Smooth muscle cell (in vitro differentiated cells): ENCODE measurements around the gene DNAJC3. TPM values are rescaled to one million over a fixed set of nuclear protein-coding genes. Genes with fewer than 3 reads are reported as not detected.
"Not testable (repeated sequence)": the region's sequence is repeated elsewhere in the genome, so short reads cannot be mapped to it uniquely, and the experiment has no call there.

Experiments
- DNase-seq: peaks from one replicate; lab custom pipeline; 2025; ENCODE audit not compliant: unreplicated experiment; lab: John Stamatoyannopoulos, UW
- H2AFZ ChIP-seq: fragments of 200-600 bp; sonication (generic); 2 replicates; pipeline ENCODE4 v1.6.0; 2016; ENCODE audit warnings: antibody characterized with exemption, low read depth, mild to moderate bottlenecking
- H3F3A ChIP-seq: fragments of 200-600 bp; sonication (generic); 2 replicates; pipeline ENCODE4 v1.6.0; 2017; ENCODE audit warnings: antibody characterized with exemption, low read depth
- H3K27ac ChIP-seq: fragments of 200-600 bp; sonication (generic); 2 replicates; pipeline ENCODE4 v1.5.1; 2016; ENCODE audit warnings: low read depth, mild to moderate bottlenecking
- H3K27me3 ChIP-seq: fragments of 200-600 bp; sonication (generic); 2 replicates; pipeline ENCODE4 v1.6.1; 2016; ENCODE audit warnings: low read depth, mild to moderate bottlenecking
- H3K36me3 ChIP-seq: fragments of 200-600 bp; sonication (generic); 2 replicates; pipeline ENCODE4 v1.5.1; 2016; ENCODE audit warnings: low read depth
- H3K4me1 ChIP-seq: fragments of 200-600 bp; sonication (generic); 2 replicates; pipeline ENCODE4 v1.5.1; 2016; ENCODE audit warnings: low read depth
- H3K4me2 ChIP-seq: fragments of 200-600 bp; sonication (generic); 2 replicates; pipeline ENCODE4 v1.6.0; 2016; ENCODE audit warnings: mild to moderate bottlenecking
- H3K4me3 ChIP-seq: fragments of 200-600 bp; sonication (generic); 2 replicates; pipeline ENCODE4 v1.5.1; 2016; ENCODE audit warnings: mild to moderate bottlenecking
- H3K79me2 ChIP-seq: fragments of 200-600 bp; sonication (generic); 2 replicates; pipeline ENCODE4 v1.6.0; 2016; ENCODE audit warnings: low read depth, mild to moderate bottlenecking
- H3K9ac ChIP-seq: fragments of 200-600 bp; sonication (generic); 2 replicates; pipeline ENCODE4 v1.6.0; 2016; ENCODE audit warnings: low read depth
- H3K9me3 ChIP-seq: fragments of 200-600 bp; sonication (generic); replicated peaks from 2 replicates; pipeline ENCODE4 v1.5.1; 2016; ENCODE audit warnings: low read depth
- H4K20me1 ChIP-seq: fragments of 200-600 bp; sonication (generic); 2 replicates; pipeline ENCODE4 v1.6.0; 2016; ENCODE audit warnings: low read depth
- CTCF ChIP-seq: fragments of 200-600 bp; sonication (generic); IDR thresholded peaks from 2 replicates; pipeline ENCODE4 v1.5.1; 2017; ENCODE audit warnings: borderline replicate concordance, mild to moderate bottlenecking, antibody characterized with exemption; ENCODE audit not compliant: insufficient read depth, poor library complexity, severe bottlenecking
- WGBS: methylation state at CpG from one replicate; pipeline ENCODE4 v1.1.7; 2016; ENCODE audit warnings: low lambda C conversion rate; 5-methylcytosine and 5-hydroxymethylcytosine counted together
- polyA plus RNA-seq: library from polyadenylated mRNA; unstranded; fragments of >200 nt; fragmentation: Nextera tagmentation; extraction: Ambion mirVana; gene quantifications from 2 replicates; pipeline ENCODE4 v1.2.1, GENCODE V29; 2016
- total RNA-seq: library from RNA; depleted of rRNA; stranded (reverse); fragments of >200 nt; gene quantifications from 2 replicates; pipeline ENCODE4 v1.2.3, GENCODE V29; 2014

DNAJC3 gene
- total and polyA plus RNA-seq, 2 experiments from 2014 or later, result 15.7 to 47.8 TPM

DNA sequence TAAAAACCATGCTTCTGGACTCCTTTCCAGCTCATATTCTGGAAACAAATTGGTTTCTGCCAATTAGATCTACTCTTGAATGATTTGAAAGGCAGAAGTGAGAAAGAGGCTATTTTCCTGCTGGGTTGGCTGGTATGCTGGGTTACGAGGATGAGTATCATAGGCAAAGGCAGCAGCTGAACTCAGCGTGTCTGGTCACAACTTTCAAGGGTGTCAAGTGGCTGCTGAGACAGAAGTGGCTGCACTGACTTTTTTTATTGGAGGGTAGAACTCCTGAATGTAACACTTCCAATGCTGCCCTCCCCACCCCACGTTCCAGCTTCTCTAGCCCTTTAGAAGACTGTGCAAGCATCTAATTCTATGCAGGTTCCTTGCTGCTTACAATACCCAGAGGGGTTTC is 24.1 kb upstream of the DNAJC3 start:
- no peaks in the 10 kb centered on the region for H3K36me3 ChIP-seq
- 57% methylated on average over 3 of the region's 3 CpGs for WGBS
- H3K27me3 ChIP-seq, result no peaks in the 10 kb centered on the region
- DNase-seq, result no peak
- no peaks in the 10 kb centered on the region for H3K9me3 ChIP-seq
- no peaks in the 10 kb centered on the region for H3F3A ChIP-seq
- no peak overlapping the region for H3K27ac ChIP-seq
- no peak overlapping the region for H3K4me3 ChIP-seq
- H4K20me1 ChIP-seq, result no peaks in the 10 kb centered on the region
- H2AFZ ChIP-seq, result no peak overlapping the region
- no peaks in the 10 kb centered on the region for H3K79me2 ChIP-seq
- H3K9ac ChIP-seq, result no peak overlapping the region
- no peak overlapping the region for H3K4me2 ChIP-seq
- no peak for TF ChIP-seq CTCF
- H3K4me1 ChIP-seq, result no peaks in the 10 kb centered on the region

- no peak for TF ChIP-seq CTCF
- WGBS, result 56% methylated on average over 3 of the region's 3 CpGs
Observed at GRCh38 chr13:95656386-95657015, 20.4 kb upstream of the DNAJC3 start.

GRCh38 chr13:95659500-95659899 is 17.4 kb upstream of the DNAJC3 start:
- Histone ChIP-seq H3K27ac (no peak overlapping the region), H3K9ac (no peak overlapping the region), H2AFZ (no peak overlapping the region), H3K4me1 (no peaks in the 10 kb centered on the region), H3K27me3 (no peaks in the 10 kb centered on the region), H3K36me3 (no peaks in the 10 kb centered on the region), H3K79me2 (no peaks in the 10 kb centered on the region), H3F3A (no peaks in the 10 kb centered on the region), H4K20me1 (no peaks in the 10 kb centered on the region), H3K4me2 (no peak overlapping the region), H3K9me3 (no peaks in the 10 kb centered on the region), H3K4me3 (no peak overlapping the region)
- no peak for TF ChIP-seq CTCF
- no peak for DNase-seq

More at GRCh38 chr13:95656386-95657015, 20.4 kb upstream of the DNAJC3 start:
- no peaks in the 10 kb centered on the region for H3K36me3 ChIP-seq
- H2AFZ ChIP-seq, result no peak overlapping the region
- H3K79me2 ChIP-seq, result no peaks in the 10 kb centered on the region
- no peaks in the 10 kb centered on the region for H3K4me1 ChIP-seq
- H3F3A ChIP-seq, result no peaks in the 10 kb centered on the region
- no peak overlapping the region for H3K4me2 ChIP-seq
- H3K4me3 ChIP-seq, result no peak overlapping the region
- H3K9me3 ChIP-seq, result no peaks in the 10 kb centered on the region
- no peaks in the 10 kb centered on the region for H3K27me3 ChIP-seq
- H4K20me1 ChIP-seq, result no peaks in the 10 kb centered on the region
- H3K27ac ChIP-seq, result no peak overlapping the region
- H3K9ac ChIP-seq, result no peak overlapping the region
- no peak for DNase-seq

DNA sequence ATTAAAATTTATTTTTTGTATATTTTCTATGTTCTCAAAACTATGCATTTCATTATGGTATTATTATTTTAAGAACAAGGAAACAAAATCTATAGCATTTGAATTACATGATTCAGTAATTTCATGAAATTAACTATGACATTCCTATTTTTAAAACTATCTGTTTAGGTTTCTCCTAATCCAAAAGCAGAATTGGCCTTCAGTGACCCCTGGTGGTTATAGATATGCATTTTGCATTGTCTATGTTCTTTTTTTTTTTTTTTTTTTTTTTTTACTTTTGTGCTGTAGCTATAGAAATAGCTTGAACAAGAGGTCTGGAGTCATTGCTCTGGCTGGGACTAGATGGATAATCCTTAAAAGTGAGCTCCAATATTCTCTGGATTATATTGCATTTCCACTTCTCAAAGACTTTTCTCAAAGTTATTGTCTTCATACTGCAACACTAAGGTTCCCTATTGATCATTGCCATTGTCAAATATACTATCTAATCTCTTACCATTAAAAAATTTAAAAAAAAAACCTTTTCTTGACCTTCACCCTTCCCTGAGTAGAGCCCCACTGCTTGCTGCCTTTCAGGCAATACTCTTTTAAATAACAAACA is 15.9 kb upstream of the DNAJC3 start:
- no peak for DNase-seq
- H2AFZ ChIP-seq, result no peak overlapping the region
- no peaks in the 10 kb centered on the region for H3K4me1 ChIP-seq
- H3K9me3 ChIP-seq, result peaks cover 8% of the 10 kb centered on the region
- no peak overlapping the region for H3K27ac ChIP-seq
- no peak overlapping the region for H3K9ac ChIP-seq
- H3K79me2 ChIP-seq, result no peaks in the 10 kb centered on the region
- H4K20me1 ChIP-seq, result no peaks in the 10 kb centered on the region
- H3K4me2 ChIP-seq, result no peak overlapping the region
- no peak overlapping the region for H3K4me3 ChIP-seq
- TF ChIP-seq CTCF, result peak; percentile 49
- no peaks in the 10 kb centered on the region for H3K27me3 ChIP-seq
- H3F3A ChIP-seq, result no peaks in the 10 kb centered on the region
- H3K36me3 ChIP-seq, result no peaks in the 10 kb centered on the region

- not testable (repeated sequence) for H3K9ac ChIP-seq, H2AFZ ChIP-seq, DNase-seq, H3K4me1 ChIP-seq, H3K4me3 ChIP-seq, H3K36me3 ChIP-seq, H3K79me2 ChIP-seq, H4K20me1 ChIP-seq, H3K4me2 ChIP-seq, H3K27me3 ChIP-seq, H3K27ac ChIP-seq, H3F3A ChIP-seq
- H3K9me3 ChIP-seq, result peaks cover 21% of the 10 kb centered on the region
Observed at GRCh38 chr13:95667235-95667634, 9.7 kb upstream of the DNAJC3 start.
